Transverse colon (tissue), 4 donors: Measurements from ENCODE around the gene ZNF423. TPM values are rescaled to one million over a fixed set of nuclear protein-coding genes. Genes with fewer than 3 reads are reported as not detected.

ENCODE experiments used
- DNase-seq: peaks from one replicate; pipeline ENCODE4 v3.0.0-alpha.2; 2019
- H3K27ac ChIP-seq, 4 donors: fragments of 200-600 bp; sonication (generic); 2 replicates each; pipeline ENCODE4 v1.5.1; 2016 to 2018; ENCODE audit warnings: inconsistent platforms in 4 of 4
- H3K27me3 ChIP-seq: fragments of 200-600 bp; sonication (generic); 2 replicates; pipeline ENCODE4 v1.5.1; 2017; ENCODE audit warnings: inconsistent platforms
- H3K36me3 ChIP-seq, 4 donors: fragments of 200-600 bp; sonication (generic); 2 replicates each; pipeline ENCODE4 v1.5.1; 2017 to 2019; ENCODE audit warnings: inconsistent platforms in 4 of 4
- H3K4me1 ChIP-seq, 4 donors: fragments of 200-600 bp; sonication (generic); 2 replicates each; pipeline ENCODE4 v1.5.1; 2017 to 2020; ENCODE audit warnings: inconsistent platforms in 4 of 4
- H3K4me3 ChIP-seq, 4 donors: fragments of 200-600 bp; sonication (generic); 1 replicate in 1 of 4; 2 replicates in 3 of 4; pipeline versions ENCODE4 v1.5.1 to v1.6.1; 2017 to 2019; ENCODE audit warnings: inconsistent platforms in 4 of 4
- H3K9me3 ChIP-seq, 2 donors: fragments of 200-600 bp; sonication (generic); 2 replicates each; pipeline ENCODE4 v1.5.1; 2017 to 2019; ENCODE audit warnings: inconsistent platforms in 2 of 2
- CTCF ChIP-seq, 5 experiments: fragments of 200-600 bp in 3 of 5; fragments of 450-650 bp in 2 of 5; sonication (generic) in 3 of 5; IDR thresholded peaks; 1 replicate in 2 of 5; 2 replicates in 3 of 5; pipeline ENCODE4 v1.5.1; 2016 to 2017; ENCODE audit warnings: antibody characterized with exemption in 5 of 5, inconsistent platforms in 3 of 5, mild to moderate bottlenecking in 2 of 5, moderate library complexity in 1 of 5
- EP300 ChIP-seq: sonication (generic); formaldehyde crosslinking; IDR thresholded peaks from one replicate; pipeline ENCODE4 v1.6.1; 2017; ENCODE audit warnings: antibody characterized with exemption, low read depth
- POLR2A ChIP-seq: fragments of 450-650 bp; IDR thresholded peaks from one replicate; pipeline ENCODE4 v1.6.1; 2016; ENCODE audit warnings: antibody characterized with exemption, mild to moderate bottlenecking, moderate library complexity
- POLR2AphosphoS5 ChIP-seq, 3 donors: sonication (generic); formaldehyde crosslinking; IDR thresholded peaks; one replicate each; pipeline ENCODE4 v1.6.1; 2016; ENCODE audit warnings: antibody characterized with exemption in 3 of 3
- WGBS, 2 donors: methylation state at CpG; one replicate each; pipeline ENCODE4 v1.1.5; 2018; ENCODE audit warnings: low coverage in 1 of 2; 5-methylcytosine and 5-hydroxymethylcytosine counted together
- in situ Hi-C, 4 donors: fragments of 200-750 bp; cut with MboI; loops; one replicate each; pipeline versions ENCODE4 v1.15.0 to v1.15.1; 2017; ENCODE audit warnings: low sequenced_read_pairs in 3 of 4, low pct_ligation_motif_present in 1 of 4, low pct_unique_long_range_greater_than_20kb in 1 of 4
- intact Hi-C: fragments of 100-400 bp; cut with DNase I; formaldehyde crosslinking; loops from one replicate; pipeline ENCODE4 v1.15.1; 2023; ENCODE audit warnings: low total_unique reads
- total RNA-seq, 4 donors: library from RNA; depleted of rRNA; stranded (reverse); fragments of >200 nt; gene quantifications; one replicate each; pipeline ENCODE4 v1.1.0, GENCODE V29; 2016

The ZNF423 gene
- total RNA-seq, 4 donors from 2014 or later = 4.9 to 13.1 (median 7.2) TPM

- no peak overlapping the region for H3K27ac ChIP-seq
- no peak for TF ChIP-seq EP300
- TF ChIP-seq POLR2AphosphoS5 (IDR thresholded peaks at IDR 0.05) = no peak
- no peak for TF ChIP-seq CTCF (IDR thresholded peaks at IDR 0.05)
- TF ChIP-seq POLR2A = no peak
- in situ Hi-C loops = no loop called here
- H3K27me3 ChIP-seq = no peaks in the 10 kb centered on the region
- 85% methylated on average over 2 of the region's 2 CpGs; no CpG with 5 or more reads in 1 of the 2 donors for WGBS, 2 donors
- no peaks in the 10 kb centered on the region for H3K9me3 ChIP-seq
- peaks cover 0 to 9% (median 4%) of the 10 kb centered on the region in 4 donors for H3K4me1 ChIP-seq
- no peaks in the 10 kb centered on the region for H3K36me3 ChIP-seq
- intact Hi-C loops = no loop called here
- no peak overlapping the region for H3K4me3 ChIP-seq
- no peak for DNase-seq
Observed at GRCh38 chr16:49493836-49494235, 362.1 kb downstream of the ZNF423 start.

GRCh38 chr16:49492896-49493626 is 362.9 kb downstream of the ZNF423 start:
- TF ChIP-seq POLR2A = no peak
- no peak for TF ChIP-seq CTCF (IDR thresholded peaks at IDR 0.05)
- TF ChIP-seq EP300 = no peak
- no peak for TF ChIP-seq POLR2AphosphoS5 (IDR thresholded peaks at IDR 0.05)
- DNase-seq = no peak
- in situ Hi-C loops = no loop called here
- intact Hi-C loops = no loop called here
- H3K4me3 ChIP-seq = no peak overlapping the region
- no peaks in the 10 kb centered on the region for H3K27me3 ChIP-seq
- no peaks in the 10 kb centered on the region for H3K36me3 ChIP-seq
- WGBS, 2 donors = 87 to 92% methylated on average over 3 to 16 of the region's 16 CpGs
- peaks cover 0 to 9% (median 4%) of the 10 kb centered on the region in 4 donors for H3K4me1 ChIP-seq
- H3K9me3 ChIP-seq = no peaks in the 10 kb centered on the region
- no peak overlapping the region for H3K27ac ChIP-seq

- Histone ChIP-seq H3K4me3 (peak overlapping the region in 2 of 4 donors; percentile 12 to 37), H3K4me1 (peaks cover 0 to 9% (median 4%) of the 10 kb centered on the region in 4 donors), H3K27me3 (no peaks in the 10 kb centered on the region), H3K36me3 (no peaks in the 10 kb centered on the region), H3K9me3 (no peaks in the 10 kb centered on the region), H3K27ac (no peak overlapping the region)
- TF ChIP-seq CTCF (IDR thresholded peaks at IDR 0.05) (peak; percentile 79 to 96 (median 93)), POLR2AphosphoS5 (IDR thresholded peaks at IDR 0.05) (no peak), EP300 (no peak)
- DNase-seq = peak; percentile 35
- in situ Hi-C loops (no loop called here), intact Hi-C loops (no loop called here)
- 38% methylated on average over 20 of the region's 62 CpGs; no CpG with 5 or more reads in 1 of the 2 donors for WGBS, 2 donors
Observed at GRCh38 chr16:49491771-49492761, 363.8 kb downstream of the ZNF423 start.

- intact Hi-C loops (no loop called here), in situ Hi-C loops (no loop called here)
- no peak for TF ChIP-seq POLR2AphosphoS5 (IDR thresholded peaks at IDR 0.05)
- TF ChIP-seq CTCF (IDR thresholded peaks at IDR 0.05) = no peak
- no peak for TF ChIP-seq POLR2A
- no peak for TF ChIP-seq EP300
- DNase-seq = no peak
- Histone ChIP-seq H3K4me1 (peaks cover 0 to 9% (median 4%) of the 10 kb centered on the region in 4 donors), H3K27me3 (no peaks in the 10 kb centered on the region), H3K27ac (no peak overlapping the region), H3K9me3 (no peaks in the 10 kb centered on the region), H3K36me3 (no peaks in the 10 kb centered on the region), H3K4me3 (no peak overlapping the region)
- 91% methylated on average over 17 to 20 of the region's 20 CpGs for WGBS, 2 donors
Observed at GRCh38 chr16:49491106-49491670, 364.7 kb downstream of the ZNF423 start.
